Trophoblast cell (in vitro differentiated cells and primary cell): ENCODE results near the gene SDR9C7.
"Not testable (repeated sequence)": the region's sequence is repeated elsewhere in the genome, so short reads cannot be mapped to it uniquely, and the experiment has no call there.

Experiments used
- DNase-seq, 2 donors: peaks; one replicate each; pipeline ENCODE4 v3.0.0-alpha.2; 2016
- H2AFZ ChIP-seq: 2 replicates; pipeline ENCODE4 v1.6.1; 2013; ENCODE audit warnings: low read length, moderate library complexity, mild to moderate bottlenecking; ENCODE audit not compliant: insufficient read depth, poor library complexity
- H2AK5ac ChIP-seq: 2 replicates; pipeline ENCODE4 v1.6.1; 2013; ENCODE audit warnings: mild to moderate bottlenecking, low read length
- H2BK120ac ChIP-seq: 2 replicates; pipeline ENCODE4 v1.6.1; 2013; ENCODE audit warnings: low read length, mild to moderate bottlenecking, moderate library complexity; ENCODE audit not compliant: insufficient read depth, poor library complexity
- H2BK12ac ChIP-seq: 2 replicates; pipeline ENCODE4 v1.6.1; 2013; ENCODE audit warnings: mild to moderate bottlenecking, low read length, moderate library complexity
- H2BK5ac ChIP-seq: 2 replicates; pipeline ENCODE4 v1.6.1; 2013; ENCODE audit warnings: low read length, low read depth, moderate library complexity, mild to moderate bottlenecking; ENCODE audit not compliant: poor library complexity
- H3K14ac ChIP-seq: 2 replicates; pipeline ENCODE4 v1.6.1; 2013; ENCODE audit warnings: mild to moderate bottlenecking, low read length
- H3K18ac ChIP-seq: 2 replicates; pipeline ENCODE4 v1.6.1; 2013; ENCODE audit warnings: mild to moderate bottlenecking, low read length
- H3K23ac ChIP-seq: 2 replicates; pipeline ENCODE4 v1.6.1; 2013; ENCODE audit warnings: low read length
- H3K27ac ChIP-seq: 2 replicates; pipeline ENCODE4 v1.5.1; 2013; ENCODE audit warnings: low read depth, mild to moderate bottlenecking, inconsistent platforms, low read length, moderate library complexity
- H3K27me3 ChIP-seq: 2 replicates; pipeline ENCODE4 v1.6.1; 2013; ENCODE audit warnings: inconsistent platforms, mild to moderate bottlenecking, low read length, moderate library complexity; ENCODE audit not compliant: insufficient read depth
- H3K36me3 ChIP-seq, 2 experiments: 1 replicate in 1 of 2; 2 replicates in 1 of 2; pipeline ENCODE4 v1.6.1; 2013; ENCODE audit warnings: low read length in 2 of 2, mild to moderate bottlenecking in 2 of 2, moderate library complexity in 1 of 2; ENCODE audit not compliant: insufficient read depth in 2 of 2, control insufficient read depth in 1 of 2
- H3K4ac ChIP-seq: 2 replicates; pipeline ENCODE4 v1.6.1; 2013; ENCODE audit warnings: low read depth, mild to moderate bottlenecking, low read length, moderate library complexity
- H3K4me1 ChIP-seq, 2 experiments: 1 replicate in 1 of 2; 2 replicates in 1 of 2; pipeline ENCODE4 v1.6.1; 2013; ENCODE audit warnings: low read length in 2 of 2, mild to moderate bottlenecking in 2 of 2, moderate library complexity in 1 of 2; ENCODE audit not compliant: insufficient read depth in 2 of 2, control insufficient read depth in 1 of 2
- H3K4me2 ChIP-seq: 2 replicates; pipeline ENCODE4 v1.6.1; 2013; ENCODE audit warnings: inconsistent platforms, mild to moderate bottlenecking, low read length, moderate library complexity
- H3K4me3 ChIP-seq: 2 replicates; pipeline ENCODE4 v1.5.1; 2013; ENCODE audit warnings: mild to moderate bottlenecking, low read depth, low read length, inconsistent platforms
- H3K79me1 ChIP-seq: one replicate; pipeline ENCODE4 v1.6.1; 2013; ENCODE audit warnings: low read length
- H3K79me2 ChIP-seq: 2 replicates; pipeline ENCODE4 v1.6.1; 2013; ENCODE audit warnings: low read length, mild to moderate bottlenecking; ENCODE audit not compliant: control insufficient read depth, insufficient read depth, poor library complexity
- H3K9ac ChIP-seq: 2 replicates; pipeline ENCODE4 v1.6.1; 2013; ENCODE audit warnings: mild to moderate bottlenecking, low read length
- H3K9me3 ChIP-seq: 2 replicates; pipeline ENCODE4 v1.6.1; 2013; ENCODE audit warnings: low read depth, mild to moderate bottlenecking, control low read depth, inconsistent platforms, low read length; ENCODE audit not compliant: insufficient read depth
- H4K12ac ChIP-seq: 2 replicates; pipeline ENCODE4 v1.6.1; 2013; ENCODE audit warnings: low read depth, mild to moderate bottlenecking, low read length, moderate library complexity
- H4K8ac ChIP-seq: 2 replicates; pipeline ENCODE4 v1.6.1; 2013; ENCODE audit warnings: low read depth, mild to moderate bottlenecking, low read length, moderate library complexity
- H4K91ac ChIP-seq: one replicate; pipeline ENCODE4 v1.6.1; 2013; ENCODE audit warnings: low read depth, mild to moderate bottlenecking, low read length, moderate library complexity
- WGBS: extraction: QIAGEN DNeasy Blood & Tissue Kit; methylation state at CpG from one replicate; pipeline ENCODE4 v1.1.7; 2013; ENCODE audit warnings: missing lambda C conversion rate; ENCODE audit not compliant: insufficient read length, insufficient coverage; ENCODE audit errors: extremely low coverage; 5-methylcytosine and 5-hydroxymethylcytosine counted together

SDR9C7 gene

GRCh38 chr12:56885316-56885715 lies 48.9 kb downstream of the SDR9C7 start:
- no peak overlapping the region for H3K4me3 ChIP-seq
- H2BK5ac ChIP-seq = no peak overlapping the region
- no peak overlapping the region for H2BK12ac ChIP-seq
- no peak overlapping the region for H2BK120ac ChIP-seq
- H3K4me1 ChIP-seq = no peaks in the 10 kb centered on the region
- no peak overlapping the region for H2AK5ac ChIP-seq
- H3K23ac ChIP-seq = no peak overlapping the region
- H4K91ac ChIP-seq = no peak overlapping the region
- H3K18ac ChIP-seq = no peak overlapping the region
- H3K27ac ChIP-seq = no peak overlapping the region
- H3K79me1 ChIP-seq = no peaks in the 10 kb centered on the region
- no peak overlapping the region for H4K8ac ChIP-seq
- H3K4ac ChIP-seq = no peak overlapping the region
- H4K12ac ChIP-seq = no peak overlapping the region
- DNase-seq = no peak
- H3K14ac ChIP-seq = no peak overlapping the region
- no peak overlapping the region for H3K9ac ChIP-seq
- H3K79me2 ChIP-seq = no peaks in the 10 kb centered on the region
- H3K27me3 ChIP-seq = peaks cover 4% of the 10 kb centered on the region
- no peak overlapping the region for H3K4me2 ChIP-seq
- H3K36me3 ChIP-seq = no peaks in the 10 kb centered on the region
- WGBS = no CpG with 5 or more reads among the region's 1 CpG
- peaks cover 14% of the 10 kb centered on the region for H3K9me3 ChIP-seq
- H2AFZ ChIP-seq = no peak overlapping the region

- Histone ChIP-seq H3K27me3 (peaks cover 4% of the 10 kb centered on the region), H3K9me3 (peaks cover 15% of the 10 kb centered on the region)
Measured at GRCh38 chr12:56884421-56884820, 49.8 kb downstream of the SDR9C7 start.

GRCh38 chr12:56882407-56882806 lies 51.8 kb downstream of the SDR9C7 start:
- H3K79me2 ChIP-seq = not testable (repeated sequence)
- no CpG with 5 or more reads among the region's 3 CpGs for WGBS

More at GRCh38 chr12:56884421-56884820, 49.8 kb downstream of the SDR9C7 start:
- H3K79me2 ChIP-seq = no peaks in the 10 kb centered on the region
- peak; percentile 5 to 65 for DNase-seq
- no peak overlapping the region for H2BK12ac ChIP-seq
- H3K4me3 ChIP-seq = no peak overlapping the region
- H2AK5ac ChIP-seq = no peak overlapping the region
- H3K79me1 ChIP-seq = no peaks in the 10 kb centered on the region
- H3K4me2 ChIP-seq = no peak overlapping the region
- no peak overlapping the region for H3K18ac ChIP-seq
- H3K14ac ChIP-seq = no peak overlapping the region
- no peak overlapping the region for H3K4ac ChIP-seq
- no peak overlapping the region for H4K8ac ChIP-seq
- H2BK5ac ChIP-seq = no peak overlapping the region
- H3K23ac ChIP-seq = no peak overlapping the region
- no peak overlapping the region for H3K9ac ChIP-seq
- no peak overlapping the region for H4K91ac ChIP-seq
- H2AFZ ChIP-seq = no peak overlapping the region
- H3K36me3 ChIP-seq = no peaks in the 10 kb centered on the region
- H3K27ac ChIP-seq = no peak overlapping the region
- no peak overlapping the region for H4K12ac ChIP-seq
- H3K4me1 ChIP-seq = no peaks in the 10 kb centered on the region
- H2BK120ac ChIP-seq = no peak overlapping the region
- no CpG with 5 or more reads among the region's 1 CpG for WGBS

DNA sequence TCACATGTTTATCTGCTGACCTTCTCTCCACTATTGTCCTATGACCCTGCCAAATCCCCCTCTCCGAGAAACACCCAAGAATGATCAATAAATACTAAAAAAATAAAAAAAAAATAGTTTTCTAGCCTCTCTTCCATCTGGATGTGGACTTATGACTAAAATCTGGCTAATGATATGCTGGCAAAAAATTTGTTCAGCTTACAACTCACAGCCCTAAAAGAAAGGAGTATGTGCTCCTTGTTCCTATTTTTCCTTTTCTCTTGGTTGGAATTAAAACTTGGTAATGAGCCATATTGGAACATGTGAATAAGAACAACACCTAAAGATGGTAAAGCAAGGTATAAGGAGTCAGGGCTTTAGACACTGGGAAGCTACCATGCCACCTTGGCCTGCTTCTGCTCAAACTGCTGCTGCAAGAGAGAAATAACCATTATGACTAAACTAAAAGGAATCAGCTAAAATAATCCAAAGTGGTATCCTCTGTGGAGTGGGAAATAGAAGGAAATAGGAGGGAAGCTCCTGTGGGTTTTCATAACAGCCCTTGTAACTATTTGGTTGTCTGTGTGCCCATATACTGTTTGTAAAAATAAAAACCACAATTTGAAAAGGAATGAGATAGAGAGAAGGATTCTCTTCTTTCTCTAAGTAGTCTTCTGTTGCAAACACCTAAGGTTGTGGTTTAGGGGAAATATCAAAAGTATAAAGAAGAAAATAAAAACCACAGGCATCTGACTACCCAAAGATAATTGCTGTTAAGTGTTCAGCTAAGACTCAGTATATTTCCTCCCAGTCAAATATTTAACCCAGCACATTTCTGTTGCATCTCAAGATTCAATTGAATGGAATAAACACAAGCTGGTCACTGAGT lies 53.8 kb downstream of the SDR9C7 start:
- peaks cover 13% of the 10 kb centered on the region for H3K9me3 ChIP-seq
- no peak overlapping the region for H2AFZ ChIP-seq
- H2BK12ac ChIP-seq = no peak overlapping the region
- no peak overlapping the region for H4K12ac ChIP-seq
- H3K4me3 ChIP-seq = no peak overlapping the region
- DNase-seq = no peak
- H3K4me2 ChIP-seq = no peak overlapping the region
- H2BK120ac ChIP-seq = no peak overlapping the region
- H3K79me1 ChIP-seq = no peaks in the 10 kb centered on the region
- H3K9ac ChIP-seq = no peak overlapping the region
- no peak overlapping the region for H3K23ac ChIP-seq
- no peak overlapping the region for H4K91ac ChIP-seq
- H3K27ac ChIP-seq = no peak overlapping the region
- H3K27me3 ChIP-seq = peaks cover 4% of the 10 kb centered on the region
- no peak overlapping the region for H3K14ac ChIP-seq
- no peak overlapping the region for H3K18ac ChIP-seq
- no peaks in the 10 kb centered on the region for H3K79me2 ChIP-seq
- no CpG with 5 or more reads among the region's 1 CpG for WGBS
- no peaks in the 10 kb centered on the region for H3K4me1 ChIP-seq
- no peak overlapping the region for H3K4ac ChIP-seq
- H4K8ac ChIP-seq = no peak overlapping the region
- H2BK5ac ChIP-seq = no peak overlapping the region
- no peak overlapping the region for H2AK5ac ChIP-seq
- H3K36me3 ChIP-seq = no peaks in the 10 kb centered on the region

More at GRCh38 chr12:56882407-56882806, 51.8 kb downstream of the SDR9C7 start:
- H2BK5ac ChIP-seq, H3K27me3 ChIP-seq, H3K14ac ChIP-seq, H3K9ac ChIP-seq, H3K18ac ChIP-seq, H4K12ac ChIP-seq, H3K23ac ChIP-seq, H3K27ac ChIP-seq, H3K4me2 ChIP-seq, H3K4me3 ChIP-seq, H4K8ac ChIP-seq, H2BK120ac ChIP-seq, H3K79me1 ChIP-seq, H2BK12ac ChIP-seq, H4K91ac ChIP-seq, H3K36me3 ChIP-seq, H2AFZ ChIP-seq, H3K4ac ChIP-seq, H2AK5ac ChIP-seq, H3K4me1 ChIP-seq: not testable (repeated sequence)
- DNase-seq = peak; percentile 54 to 81
- H3K9me3 ChIP-seq = peaks cover 19% of the 10 kb centered on the region
